GM18505 (cell line): ENCODE data around the gene GGT5.

ENCODE experiments used
- ATAC-seq: cut with Tn5 transposase; IDR thresholded peaks from one replicate; pipeline ENCODE4 v1.9.1; 2021; ENCODE audit not compliant: unreplicated experiment
- POLR2A ChIP-seq: IDR thresholded peaks from 4 replicates; pipeline ENCODE4 v1.6.1; 2011; ENCODE audit warnings: borderline replicate concordance; ENCODE audit not compliant: insufficient read depth, insufficient read length; ENCODE audit errors: extremely low read depth

The GGT5 gene

DNA sequence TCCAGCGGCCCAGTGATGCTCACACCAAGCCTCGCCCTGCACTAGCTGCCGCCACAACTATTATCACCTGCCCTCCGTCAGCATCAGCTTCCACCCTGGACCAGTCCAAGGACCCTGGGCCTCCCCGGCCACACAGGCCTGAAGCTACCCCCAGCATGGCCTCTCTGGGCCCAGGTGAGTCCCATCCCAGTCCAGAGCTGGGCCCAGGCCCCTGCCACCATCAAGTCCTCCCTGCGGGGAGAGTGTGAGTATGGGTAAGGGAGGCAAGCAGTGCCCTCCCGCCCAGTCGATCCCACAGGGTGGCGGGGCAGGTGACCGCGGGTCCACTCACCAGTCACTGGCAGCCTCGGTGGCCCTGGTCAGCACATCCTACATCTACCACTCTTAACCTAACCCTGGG lies 73.1 kb downstream of the GGT5 start:
- no peak for TF ChIP-seq POLR2A
- ATAC-seq, result no peak

DNA sequence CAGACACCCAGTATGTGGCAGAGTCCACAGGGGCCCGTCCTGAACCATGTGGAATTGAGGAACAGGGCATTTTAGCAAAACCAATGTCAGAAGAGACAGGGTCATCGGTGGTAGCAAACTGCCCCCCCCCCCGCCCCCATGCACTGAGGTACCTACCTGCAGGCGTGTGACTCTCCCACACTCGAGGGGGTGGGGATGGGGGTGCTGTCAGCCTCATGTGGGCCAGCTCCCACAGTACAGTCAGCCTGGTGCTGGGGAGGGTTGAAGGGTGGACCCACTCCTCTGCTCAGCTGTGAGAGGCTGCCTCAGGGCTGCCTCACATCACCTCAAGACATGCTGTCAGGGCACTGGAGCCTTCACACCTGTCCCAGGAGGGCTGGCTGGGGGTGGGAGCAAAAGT lies 74.2 kb downstream of the GGT5 start:
- TF ChIP-seq POLR2A, result no peak
- ATAC-seq, result no peak

DNA sequence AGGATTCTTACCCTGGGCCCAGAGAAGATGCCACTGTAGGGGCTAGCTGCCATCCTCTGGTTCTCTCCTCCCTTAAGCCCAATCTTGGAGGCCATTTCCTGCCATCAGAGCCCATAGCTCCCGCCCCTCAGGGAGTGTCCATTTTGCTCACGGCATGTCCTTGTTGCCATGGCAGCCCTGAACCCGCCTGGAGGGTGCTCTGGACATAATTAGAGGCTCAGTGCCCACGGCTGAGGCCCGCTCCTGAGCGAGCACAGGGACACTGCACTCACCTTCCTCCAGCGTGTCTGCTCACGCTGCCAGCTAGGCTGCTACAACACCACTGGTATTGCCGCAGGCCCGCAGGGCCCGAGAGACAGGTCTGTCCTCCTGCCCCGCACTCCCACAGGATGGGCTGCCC lies 74.7 kb downstream of the GGT5 start:
- no peak for TF ChIP-seq POLR2A
- ATAC-seq, result no peak
